Right renal cortex interstitium (tissue), 3 donors: ENCODE data around the gene REEP6. TPM values are rescaled to one million over a fixed set of nuclear protein-coding genes. Genes with fewer than 3 reads are reported as not detected.

Source experiments
- DNase-seq, 3 donors: peaks; one replicate each; pipeline ENCODE4 v3.0.0-alpha.2; 2013; ENCODE audit warnings: low read depth in 3 of 3, low spot score in 2 of 3
- polyA plus RNA-seq, 3 donors: library from polyadenylated mRNA; unstranded; fragments of 120-200 nt; gene quantifications; one replicate each; pipeline ENCODE4 v1.2.1, GENCODE V29; 2013; ENCODE audit not compliant: insufficient read length in 3 of 3

Gene REEP6
- polyA plus RNA-seq, 3 donors, result 9.0 to 16.3 (median 13.3) TPM

DNA sequence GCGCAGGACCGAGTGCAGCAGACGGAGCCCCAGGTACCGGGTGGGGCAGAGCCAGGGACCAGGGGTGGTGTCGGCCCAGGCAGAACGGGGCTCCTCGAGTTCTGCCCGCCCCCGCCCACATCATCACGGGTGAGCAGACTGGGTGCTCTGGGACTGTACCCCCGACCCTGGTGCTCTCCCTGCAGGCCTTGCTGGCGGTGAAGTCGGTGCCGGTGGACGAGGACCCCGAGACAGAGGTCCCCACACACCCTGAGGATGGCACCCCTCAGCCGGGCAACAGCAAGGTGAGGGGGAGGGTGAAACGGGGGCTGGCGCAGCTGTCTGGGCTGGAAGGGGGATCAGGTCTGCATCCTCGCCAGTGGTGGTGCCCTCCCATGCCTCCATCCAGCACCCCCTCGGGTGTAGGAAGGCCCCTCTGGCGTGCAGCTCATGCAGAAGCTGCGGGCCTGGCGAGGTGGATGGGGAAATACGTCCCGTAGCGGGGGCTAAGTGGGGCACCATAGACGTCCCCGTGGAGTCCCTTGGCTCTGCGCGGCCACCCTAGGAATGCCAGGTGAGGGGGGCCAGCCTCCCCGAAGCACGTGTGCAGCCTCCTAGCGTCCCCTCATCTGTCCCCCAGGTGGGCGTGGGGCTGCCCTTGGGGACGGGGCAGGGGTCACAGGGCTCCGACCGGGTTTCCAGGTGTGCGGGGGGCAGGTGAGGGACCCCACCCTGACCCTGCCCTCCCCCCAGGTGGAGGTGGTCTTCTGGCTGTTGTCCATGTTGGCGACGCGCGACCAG, 34.7 kb upstream of the REEP6 start:
- DNase-seq, result no peak

DNA sequence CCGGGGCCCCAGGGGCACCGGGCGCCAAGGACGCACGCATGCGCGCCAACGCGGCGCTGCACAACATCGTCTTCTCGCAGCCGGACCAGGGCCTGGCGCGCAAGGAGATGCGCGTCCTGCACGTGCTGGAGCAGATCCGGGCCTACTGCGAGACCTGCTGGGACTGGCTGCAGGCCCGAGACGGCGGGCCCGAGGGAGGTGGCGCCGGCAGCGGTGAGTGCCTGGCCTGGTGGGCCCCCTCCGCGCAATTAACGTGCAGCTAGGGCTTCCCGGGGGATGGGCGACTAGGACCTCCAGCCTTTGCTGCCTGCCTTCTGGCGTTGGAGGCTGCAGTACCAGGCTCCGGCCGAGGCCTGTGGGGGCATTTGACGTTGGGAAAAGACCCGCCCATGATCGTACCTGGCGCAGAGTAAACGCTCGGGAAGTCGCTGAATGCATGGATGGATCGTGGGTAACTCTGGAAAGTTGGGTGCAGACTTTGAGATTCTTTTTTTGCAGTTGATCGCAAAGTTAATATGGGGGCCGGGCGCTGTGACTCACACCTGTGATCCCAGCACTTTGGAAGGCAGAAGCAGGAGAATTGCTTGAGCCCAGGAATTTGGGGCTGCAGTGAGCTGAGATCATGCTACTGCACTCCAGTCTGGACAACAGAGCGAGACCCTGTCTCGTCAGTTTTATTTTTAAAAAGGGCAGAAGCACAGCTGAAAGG, 33.8 kb upstream of the REEP6 start:
- no peak for DNase-seq

DNA sequence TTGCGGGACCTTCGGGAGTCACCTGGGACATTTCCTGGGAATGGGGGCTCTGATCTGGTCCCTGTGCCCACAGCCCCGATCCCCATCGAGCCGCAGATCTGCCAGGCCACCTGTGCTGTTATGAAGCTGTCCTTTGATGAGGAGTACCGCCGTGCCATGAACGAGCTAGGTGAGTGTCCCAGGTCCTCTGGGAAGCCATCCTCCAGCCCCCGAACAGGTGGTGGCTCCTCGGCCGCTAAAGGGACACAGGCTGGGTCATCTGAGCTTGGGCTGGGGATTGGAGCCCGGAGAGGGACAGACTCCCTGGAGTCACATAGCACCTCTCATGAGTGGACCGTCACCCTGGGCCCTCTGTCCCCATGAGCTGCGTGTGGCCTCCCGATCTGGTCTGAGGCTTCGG, 33.1 kb upstream of the REEP6 start:
- DNase-seq, result no peak

DNA sequence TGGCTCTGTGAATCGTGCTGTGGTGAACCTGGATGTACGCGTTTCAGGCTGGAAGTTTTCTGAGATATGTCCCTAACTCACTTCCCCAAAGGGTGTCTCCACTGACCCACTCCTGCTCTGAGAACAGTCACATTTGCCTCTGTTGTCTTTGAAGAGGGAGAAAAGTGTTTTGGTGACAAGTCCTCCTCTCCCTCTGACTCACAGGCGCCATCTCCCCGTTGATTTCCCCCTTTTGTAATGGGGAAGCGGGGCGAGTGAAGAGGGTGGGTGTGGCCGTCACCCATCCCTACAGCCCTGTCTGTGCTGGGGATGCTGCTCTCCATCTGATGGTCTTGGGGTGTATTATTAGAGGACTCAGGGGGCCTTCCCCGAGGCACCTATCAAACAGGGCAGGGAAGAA, 31.5 kb upstream of the REEP6 start:
- no peak for DNase-seq

DNA sequence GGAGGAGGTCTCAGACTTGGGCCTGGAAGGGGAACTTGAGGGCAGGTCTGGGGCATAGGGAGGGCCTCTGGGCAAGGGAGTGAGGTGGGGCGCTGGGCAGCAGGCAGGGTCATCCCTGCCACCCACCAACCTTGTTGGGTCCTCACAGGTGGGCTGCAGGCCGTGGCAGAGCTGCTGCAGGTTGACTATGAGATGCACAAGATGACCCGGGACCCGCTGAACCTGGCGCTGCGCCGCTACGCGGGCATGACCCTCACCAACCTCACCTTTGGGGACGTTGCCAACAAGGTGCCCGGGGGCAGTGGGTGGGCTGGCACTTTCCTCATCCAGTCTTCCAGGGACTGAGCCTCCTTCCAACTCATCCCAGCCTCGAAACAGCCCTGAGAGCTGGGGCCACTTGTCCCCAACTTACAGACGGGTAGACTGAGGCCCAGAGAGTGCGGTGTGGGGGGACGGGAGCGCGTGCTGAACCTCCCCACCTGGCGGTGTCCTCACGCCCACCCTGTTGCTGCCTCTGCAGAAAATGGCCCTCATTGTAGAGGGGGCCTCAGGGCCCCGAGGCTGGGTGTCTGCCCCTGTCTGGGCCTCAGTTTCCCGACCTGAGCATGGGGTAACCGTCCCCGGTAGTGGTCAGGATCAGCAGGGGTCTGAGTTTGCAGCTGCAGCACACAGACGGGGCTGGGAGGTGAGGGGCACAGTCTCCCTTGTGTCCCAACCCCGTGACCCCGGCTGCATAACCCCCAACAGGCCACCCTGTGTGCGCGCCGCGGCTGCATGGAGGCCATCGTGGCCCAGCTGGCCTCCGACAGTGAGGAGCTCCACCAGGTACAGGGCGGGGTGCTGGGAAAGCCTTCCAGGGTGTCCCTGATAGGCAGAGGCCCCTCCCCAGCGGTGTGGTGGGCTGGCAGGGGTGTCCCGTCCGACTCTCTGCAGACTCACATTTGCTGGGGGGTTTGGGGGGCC, 30.7 kb upstream of the REEP6 start:
- no peak for DNase-seq

DNA sequence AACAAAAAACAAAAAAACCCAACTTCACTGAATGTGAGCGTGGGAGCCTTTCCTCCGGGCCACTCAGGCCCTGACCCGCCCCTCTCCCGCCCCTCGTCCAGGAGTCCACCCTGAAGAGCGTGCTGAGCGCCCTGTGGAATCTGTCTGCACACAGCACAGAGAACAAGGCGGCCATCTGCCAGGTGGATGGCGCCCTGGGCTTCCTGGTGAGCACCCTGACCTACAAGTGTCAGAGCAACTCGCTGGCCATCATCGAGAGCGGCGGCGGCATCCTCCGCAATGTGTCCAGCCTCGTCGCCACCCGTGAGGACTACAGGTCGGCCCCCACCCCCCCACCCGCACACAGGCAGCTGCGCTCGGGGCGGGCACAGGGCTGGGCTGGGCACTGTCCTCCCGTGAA, 29.1 kb upstream of the REEP6 start:
- no peak for DNase-seq

DNA sequence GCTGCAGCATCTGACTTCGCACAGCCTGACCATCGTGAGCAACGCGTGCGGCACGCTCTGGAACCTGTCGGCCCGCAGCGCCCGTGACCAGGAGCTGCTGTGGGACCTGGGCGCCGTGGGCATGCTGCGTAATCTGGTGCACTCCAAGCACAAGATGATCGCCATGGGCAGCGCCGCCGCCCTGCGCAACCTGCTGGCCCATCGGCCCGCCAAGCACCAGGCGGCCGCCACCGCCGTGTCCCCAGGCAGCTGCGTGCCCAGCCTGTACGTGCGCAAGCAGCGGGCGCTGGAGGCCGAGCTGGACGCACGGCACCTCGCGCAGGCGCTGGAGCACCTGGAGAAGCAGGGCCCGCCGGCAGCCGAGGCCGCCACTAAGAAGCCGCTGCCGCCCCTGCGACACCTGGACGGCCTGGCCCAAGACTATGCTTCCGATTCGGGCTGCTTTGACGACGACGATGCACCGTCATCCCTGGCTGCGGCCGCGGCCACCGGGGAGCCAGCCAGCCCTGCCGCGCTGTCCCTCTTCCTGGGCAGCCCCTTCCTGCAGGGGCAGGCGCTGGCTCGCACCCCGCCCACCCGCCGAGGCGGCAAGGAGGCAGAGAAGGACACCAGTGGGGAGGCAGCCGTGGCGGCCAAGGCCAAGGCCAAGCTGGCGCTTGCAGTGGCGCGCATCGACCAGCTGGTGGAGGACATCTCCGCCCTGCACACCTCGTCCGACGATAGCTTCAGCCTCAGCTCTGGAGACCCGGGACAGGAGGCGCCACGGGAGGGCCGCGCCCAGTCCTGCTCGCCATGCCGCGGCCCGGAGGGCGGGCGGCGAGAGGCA, 25.6 kb upstream of the REEP6 start:
- no peak for DNase-seq

DNA sequence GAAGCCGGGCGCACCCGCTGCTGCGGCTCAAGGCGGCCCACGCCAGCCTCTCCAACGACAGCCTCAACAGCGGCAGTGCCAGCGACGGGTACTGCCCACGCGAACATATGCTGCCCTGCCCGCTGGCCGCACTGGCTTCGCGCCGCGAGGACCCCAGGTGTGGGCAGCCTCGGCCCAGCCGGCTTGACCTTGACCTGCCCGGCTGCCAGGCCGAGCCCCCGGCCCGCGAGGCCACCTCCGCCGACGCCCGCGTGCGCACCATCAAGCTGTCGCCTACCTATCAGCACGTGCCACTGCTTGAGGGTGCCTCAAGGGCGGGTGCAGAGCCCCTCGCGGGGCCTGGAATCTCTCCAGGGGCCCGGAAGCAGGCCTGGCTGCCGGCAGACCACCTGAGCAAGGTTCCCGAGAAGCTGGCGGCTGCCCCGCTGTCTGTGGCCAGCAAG, 24.9 kb upstream of the REEP6 start:
- DNase-seq, result no peak

DNA sequence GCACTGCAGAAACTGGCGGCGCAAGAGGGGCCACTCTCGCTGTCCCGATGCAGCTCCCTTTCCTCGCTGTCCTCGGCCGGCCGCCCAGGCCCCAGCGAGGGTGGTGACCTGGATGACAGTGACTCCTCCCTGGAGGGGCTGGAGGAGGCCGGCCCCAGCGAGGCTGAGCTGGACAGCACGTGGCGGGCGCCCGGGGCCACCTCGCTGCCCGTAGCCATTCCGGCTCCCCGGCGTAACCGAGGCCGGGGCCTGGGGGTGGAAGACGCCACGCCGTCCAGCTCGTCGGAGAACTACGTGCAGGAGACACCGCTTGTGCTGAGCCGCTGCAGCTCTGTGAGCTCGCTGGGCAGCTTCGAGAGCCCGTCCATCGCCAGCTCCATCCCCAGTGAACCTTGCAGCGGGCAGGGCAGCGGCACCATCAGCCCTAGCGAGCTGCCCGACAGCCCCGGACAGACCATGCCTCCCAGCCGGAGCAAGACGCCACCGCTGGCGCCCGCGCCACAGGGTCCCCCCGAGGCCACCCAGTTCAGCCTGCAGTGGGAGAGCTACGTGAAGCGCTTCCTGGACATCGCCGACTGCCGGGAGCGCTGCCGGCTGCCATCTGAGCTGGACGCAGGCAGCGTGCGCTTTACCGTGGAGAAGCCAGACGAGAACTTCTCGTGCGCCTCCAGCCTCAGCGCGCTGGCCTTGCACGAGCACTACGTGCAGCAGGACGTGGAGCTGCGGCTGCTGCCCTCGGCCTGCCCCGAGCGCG, 24.3 kb upstream of the REEP6 start:
- DNase-seq, result no peak

DNA sequence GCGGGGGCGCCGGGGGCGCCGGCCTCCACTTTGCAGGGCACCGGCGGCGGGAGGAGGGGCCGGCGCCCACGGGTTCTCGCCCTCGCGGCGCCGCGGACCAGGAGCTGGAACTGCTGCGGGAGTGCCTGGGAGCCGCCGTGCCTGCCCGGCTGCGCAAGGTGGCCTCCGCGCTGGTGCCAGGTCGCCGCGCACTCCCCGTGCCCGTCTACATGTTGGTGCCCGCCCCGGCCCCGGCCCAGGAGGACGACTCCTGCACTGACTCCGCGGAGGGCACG, 23.8 kb upstream of the REEP6 start:
- DNase-seq, result no peak

DNA sequence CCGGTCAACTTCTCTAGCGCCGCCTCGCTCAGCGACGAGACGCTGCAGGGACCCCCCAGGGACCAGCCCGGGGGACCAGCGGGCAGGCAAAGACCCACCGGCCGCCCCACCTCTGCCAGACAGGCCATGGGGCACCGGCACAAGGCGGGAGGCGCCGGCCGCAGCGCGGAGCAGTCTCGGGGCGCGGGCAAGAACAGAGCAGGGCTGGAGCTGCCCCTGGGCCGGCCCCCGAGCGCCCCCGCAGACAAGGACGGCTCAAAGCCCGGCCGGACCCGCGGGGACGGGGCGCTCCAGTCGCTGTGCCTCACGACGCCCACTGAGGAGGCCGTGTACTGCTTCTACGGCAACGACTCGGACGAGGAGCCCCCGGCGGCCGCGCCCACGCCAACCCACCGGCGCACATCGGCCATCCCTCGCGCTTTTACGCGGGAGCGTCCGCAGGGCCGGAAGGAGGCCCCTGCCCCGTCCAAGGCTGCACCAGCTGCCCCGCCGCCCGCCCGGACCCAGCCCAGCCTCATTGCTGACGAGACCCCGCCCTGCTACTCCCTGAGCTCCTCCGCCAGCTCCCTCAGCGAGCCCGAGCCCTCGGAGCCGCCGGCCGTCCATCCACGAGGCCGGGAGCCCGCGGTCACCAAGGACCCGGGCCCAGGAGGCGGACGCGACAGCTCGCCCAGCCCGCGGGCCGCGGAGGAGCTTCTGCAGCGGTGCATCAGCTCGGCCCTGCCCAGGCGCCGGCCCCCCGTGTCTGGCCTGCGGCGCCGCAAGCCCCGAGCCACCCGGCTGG, 23.3 kb upstream of the REEP6 start:
- DNase-seq, result no peak

DNA sequence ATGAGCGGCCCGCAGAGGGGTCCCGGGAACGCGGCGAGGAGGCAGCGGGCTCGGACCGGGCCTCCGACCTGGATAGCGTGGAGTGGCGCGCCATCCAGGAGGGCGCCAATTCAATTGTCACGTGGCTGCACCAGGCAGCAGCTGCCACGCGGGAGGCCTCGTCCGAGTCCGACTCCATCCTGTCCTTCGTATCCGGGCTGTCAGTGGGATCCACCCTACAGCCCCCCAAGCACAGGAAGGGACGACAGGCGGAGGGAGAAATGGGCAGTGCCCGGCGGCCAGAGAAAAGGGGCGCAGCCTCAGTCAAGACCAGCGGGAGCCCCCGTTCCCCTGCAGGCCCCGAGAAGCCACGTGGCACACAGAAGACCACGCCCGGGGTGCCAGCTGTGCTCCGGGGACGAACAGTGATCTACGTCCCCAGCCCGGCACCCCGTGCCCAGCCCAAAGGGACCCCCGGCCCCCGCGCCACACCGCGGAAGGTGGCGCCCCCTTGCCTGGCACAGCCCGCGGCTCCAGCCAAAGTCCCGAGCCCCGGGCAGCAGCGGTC, 22.6 kb upstream of the REEP6 start:
- no peak for DNase-seq

DNA sequence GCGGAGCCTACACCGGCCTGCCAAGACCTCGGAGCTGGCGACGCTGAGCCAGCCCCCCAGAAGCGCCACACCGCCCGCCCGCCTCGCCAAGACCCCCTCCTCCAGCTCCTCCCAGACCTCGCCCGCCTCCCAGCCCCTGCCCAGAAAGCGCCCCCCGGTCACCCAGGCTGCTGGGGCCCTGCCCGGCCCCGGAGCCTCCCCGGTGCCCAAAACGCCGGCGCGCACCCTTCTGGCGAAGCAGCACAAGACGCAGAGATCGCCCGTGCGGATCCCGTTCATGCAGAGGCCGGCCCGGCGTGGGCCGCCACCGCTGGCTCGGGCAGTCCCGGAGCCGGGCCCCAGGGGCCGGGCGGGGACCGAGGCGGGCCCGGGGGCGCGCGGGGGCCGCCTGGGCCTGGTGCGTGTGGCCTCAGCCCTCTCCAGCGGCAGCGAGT, 22.1 kb upstream of the REEP6 start:
- DNase-seq, result no peak

DNA sequence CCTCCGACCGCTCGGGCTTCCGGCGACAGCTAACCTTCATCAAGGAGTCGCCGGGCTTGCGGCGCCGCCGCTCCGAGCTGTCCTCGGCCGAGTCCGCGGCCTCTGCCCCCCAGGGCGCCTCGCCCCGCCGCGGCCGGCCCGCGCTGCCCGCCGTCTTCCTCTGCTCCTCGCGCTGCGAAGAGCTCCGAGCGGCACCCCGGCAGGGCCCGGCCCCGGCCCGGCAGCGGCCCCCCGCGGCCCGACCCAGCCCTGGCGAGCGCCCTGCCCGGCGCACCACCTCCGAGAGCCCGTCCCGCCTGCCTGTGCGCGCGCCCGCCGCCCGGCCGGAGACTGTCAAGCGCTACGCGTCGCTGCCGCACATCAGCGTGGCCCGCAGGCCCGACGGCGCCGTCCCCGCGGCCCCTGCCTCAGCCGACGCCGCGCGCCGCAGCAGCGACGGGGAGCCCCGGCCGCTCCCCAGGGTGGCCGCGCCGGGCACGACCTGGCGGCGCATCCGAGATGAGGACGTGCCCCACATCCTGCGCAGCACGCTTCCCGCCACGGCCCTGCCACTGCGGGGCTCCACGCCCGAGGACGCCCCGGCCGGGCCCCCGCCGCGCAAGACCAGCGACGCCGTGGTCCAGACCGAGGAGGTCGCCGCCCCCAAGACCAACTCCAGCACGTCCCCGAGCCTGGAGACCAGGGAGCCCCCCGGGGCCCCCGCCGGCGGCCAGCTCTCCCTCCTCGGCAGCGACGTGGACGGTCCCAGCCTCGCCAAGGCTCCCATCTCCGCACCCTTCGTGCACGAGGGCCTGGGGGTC, 21.5 kb upstream of the REEP6 start:
- no peak for DNase-seq

DNA sequence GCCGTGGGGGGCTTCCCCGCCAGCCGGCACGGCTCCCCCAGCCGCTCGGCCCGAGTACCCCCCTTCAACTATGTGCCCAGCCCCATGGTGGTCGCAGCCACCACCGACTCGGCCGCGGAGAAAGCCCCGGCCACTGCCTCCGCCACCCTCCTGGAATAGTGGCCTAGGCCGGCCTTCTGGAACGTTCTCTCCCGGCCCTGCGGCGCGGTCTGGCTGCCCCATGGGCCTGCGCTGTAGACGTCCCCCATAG, 21.0 kb upstream of the REEP6 start:
- no peak for DNase-seq

DNA sequence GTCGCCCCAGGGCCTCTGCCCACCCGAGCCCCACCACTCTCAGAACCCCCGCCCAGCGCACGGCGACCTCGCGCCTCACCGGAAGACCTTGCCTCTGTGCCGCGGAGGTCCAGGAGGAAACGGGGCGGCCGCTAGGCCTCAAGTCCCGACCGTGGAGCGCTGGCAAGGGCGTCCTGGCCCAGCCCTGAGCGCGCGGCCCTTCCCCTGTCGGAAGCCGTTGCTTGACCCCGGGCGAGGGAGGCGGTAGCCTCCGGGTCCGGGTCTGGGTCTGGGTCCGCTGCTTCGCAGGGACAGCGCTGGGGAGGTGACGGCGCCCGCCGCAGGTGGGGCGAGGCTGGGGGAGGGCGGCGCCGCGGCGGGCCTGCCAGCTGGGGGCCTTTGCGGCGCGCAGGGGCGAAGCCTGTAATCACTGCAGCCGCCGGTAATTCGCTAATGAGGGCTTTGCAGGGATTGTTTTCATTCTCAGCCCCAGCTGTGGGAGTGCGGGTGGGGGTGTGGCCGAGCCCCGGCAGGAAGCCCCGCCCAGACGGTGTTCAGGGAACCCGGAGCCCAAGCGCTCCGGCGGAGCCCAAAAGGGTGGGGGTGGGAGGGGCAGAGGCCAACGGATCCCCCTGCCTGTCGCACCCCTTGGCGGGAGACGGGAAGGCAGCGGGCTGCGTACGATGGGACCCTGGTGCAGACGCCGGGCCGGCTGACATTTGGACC, 20.5 kb upstream of the REEP6 start:
- DNase-seq, result no peak

DNA sequence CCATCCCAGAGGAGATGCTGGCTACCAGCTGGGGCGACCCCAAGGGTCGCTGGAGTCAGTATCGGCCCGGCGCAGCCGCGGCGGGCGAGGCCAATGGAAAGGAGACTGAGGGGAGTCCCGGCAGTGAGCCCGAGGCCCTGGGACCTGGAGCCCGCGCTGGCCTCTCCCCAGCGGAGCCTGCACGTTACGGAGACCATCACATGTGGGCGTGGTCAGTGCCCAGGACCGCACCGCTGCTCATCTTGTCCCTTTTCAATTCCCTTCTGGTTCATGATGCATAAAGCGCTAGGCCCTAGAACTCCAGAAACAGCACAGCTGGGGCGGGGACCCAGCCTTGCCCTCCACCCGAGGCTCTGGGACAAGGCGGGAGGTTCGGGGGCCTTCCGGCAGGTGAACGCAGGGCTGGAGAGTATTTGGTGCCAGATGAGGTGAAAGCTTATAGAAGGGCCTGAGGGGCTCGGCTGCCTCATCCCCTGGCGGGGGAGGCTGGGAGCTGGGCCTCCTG, 19.9 kb upstream of the REEP6 start:
- no peak for DNase-seq
